Coronary artery (tissue), 2 donors: ENCODE measurements around the gene LY6G6D.

Experiments used
- DNase-seq: peaks from one replicate; pipeline ENCODE4 v3.0.0-alpha.2; 2017; ENCODE audit warnings: low spot score
- H3K27ac ChIP-seq, 2 donors: fragments of 200-600 bp; sonication (generic); one replicate each; pipeline ENCODE4 v1.5.1; 2016 to 2019
- H3K4me3 ChIP-seq: fragments of 200-600 bp; sonication (generic); 2 replicates; pipeline ENCODE4 v1.5.1; 2016; ENCODE audit warnings: mild to moderate bottlenecking, moderate library complexity
- CTCF ChIP-seq: fragments of 200-600 bp; sonication (generic); IDR thresholded peaks from one replicate; pipeline ENCODE4 v1.5.1; 2019; ENCODE audit warnings: antibody characterized with exemption

Gene LY6G6D

GRCh38 chr6:31711233-31711632 lies 3.9 kb upstream of the LY6G6D start:
- DNase-seq, result no peak
- TF ChIP-seq CTCF, result no peak
- no peak overlapping the region for H3K27ac ChIP-seq
- no peak overlapping the region for H3K4me3 ChIP-seq

- H3K27ac ChIP-seq, result no peak overlapping the region
- H3K4me3 ChIP-seq, result no peak overlapping the region
- no peak for DNase-seq
- TF ChIP-seq CTCF, result no peak
Observed at GRCh38 chr6:31712296-31712695, 2.9 kb upstream of the LY6G6D start.

- no peak for DNase-seq
- no peak for TF ChIP-seq CTCF
- Histone ChIP-seq H3K4me3 (no peak overlapping the region), H3K27ac (no peak overlapping the region)
Observed at GRCh38 chr6:31713465-31713864, 1.7 kb upstream of the LY6G6D start.

GRCh38 chr6:31713991-31714684 lies 1.0 kb upstream of the LY6G6D start:
- no peak for DNase-seq

GRCh38 chr6:31717499-31718222 lies 2.5 kb downstream of the LY6G6D start:
- no peak for DNase-seq
- Histone ChIP-seq H3K27ac (no peak overlapping the region), H3K4me3 (no peak overlapping the region)
- TF ChIP-seq CTCF, result no peak

More at GRCh38 chr6:31713991-31714684, 1.0 kb upstream of the LY6G6D start:
- H3K27ac ChIP-seq, result no peak overlapping the region
- no peak overlapping the region for H3K4me3 ChIP-seq
- no peak for TF ChIP-seq CTCF

- no peak overlapping the region for H3K27ac ChIP-seq
- TF ChIP-seq CTCF, result no peak
- no peak for DNase-seq
Observed at GRCh38 chr6:31718265-31718664, 3.1 kb downstream of the LY6G6D start.

GRCh38 chr6:31719001-31719400 lies 3.9 kb downstream of the LY6G6D start:
- TF ChIP-seq CTCF, result no peak
- DNase-seq, result no peak
- Histone ChIP-seq H3K27ac (no peak overlapping the region), H3K4me3 (no peak overlapping the region)

More at GRCh38 chr6:31718265-31718664, 3.1 kb downstream of the LY6G6D start:
- no peak overlapping the region for H3K4me3 ChIP-seq
